G401 (cell line): ENCODE measurements around the gene CHEK1. TPM values are rescaled to one million over a fixed set of nuclear protein-coding genes. Genes with fewer than 3 reads are reported as not detected.
"Not testable (repeated sequence)": the region's sequence is repeated elsewhere in the genome, so short reads cannot be mapped to it uniquely, and the experiment has no call there.

Source experiments
- DNase-seq: peaks from one replicate; pipeline ENCODE4 v3.0.0-alpha.2; 2015; ENCODE audit warnings: low spot score
- in situ Hi-C: cut with HindIII; loops from 2 replicates; pipeline ENCODE4 v1.10.0; 2016; ENCODE audit warnings: low sequenced_read_pairs, mixed read lengths
- total RNA-seq: library from RNA; depleted of rRNA; stranded (reverse); fragments of >200 nt; shearing (Covaris generic); gene quantifications from 2 replicates; pipeline ENCODE4 v1.2.3, GENCODE V29; 2014; rRNA removed

Gene CHEK1
- total RNA-seq, 1 experiment from 2014 or later = 65.3 TPM

DNA sequence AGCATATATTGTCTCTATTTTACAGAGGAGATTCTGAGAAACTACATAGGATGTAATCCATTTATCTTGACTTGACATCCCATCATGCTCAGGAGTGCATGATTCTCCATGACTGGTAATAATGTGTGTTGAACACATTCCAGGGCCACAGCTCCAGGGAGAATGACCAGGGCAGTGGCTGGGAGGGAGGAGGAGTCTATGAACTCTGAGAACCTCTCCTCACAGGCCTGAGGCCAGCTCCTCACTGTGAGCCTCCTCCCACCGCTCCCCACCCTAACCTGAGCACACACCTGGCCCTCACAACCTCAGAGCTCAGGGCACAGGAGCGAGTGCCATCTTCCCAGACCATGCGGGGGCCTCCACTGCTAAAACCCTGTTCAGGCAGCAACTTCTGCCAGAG, 63.7 kb downstream of the CHEK1 start:
- no peak for DNase-seq
- in situ Hi-C loops = no loop called here

DNA sequence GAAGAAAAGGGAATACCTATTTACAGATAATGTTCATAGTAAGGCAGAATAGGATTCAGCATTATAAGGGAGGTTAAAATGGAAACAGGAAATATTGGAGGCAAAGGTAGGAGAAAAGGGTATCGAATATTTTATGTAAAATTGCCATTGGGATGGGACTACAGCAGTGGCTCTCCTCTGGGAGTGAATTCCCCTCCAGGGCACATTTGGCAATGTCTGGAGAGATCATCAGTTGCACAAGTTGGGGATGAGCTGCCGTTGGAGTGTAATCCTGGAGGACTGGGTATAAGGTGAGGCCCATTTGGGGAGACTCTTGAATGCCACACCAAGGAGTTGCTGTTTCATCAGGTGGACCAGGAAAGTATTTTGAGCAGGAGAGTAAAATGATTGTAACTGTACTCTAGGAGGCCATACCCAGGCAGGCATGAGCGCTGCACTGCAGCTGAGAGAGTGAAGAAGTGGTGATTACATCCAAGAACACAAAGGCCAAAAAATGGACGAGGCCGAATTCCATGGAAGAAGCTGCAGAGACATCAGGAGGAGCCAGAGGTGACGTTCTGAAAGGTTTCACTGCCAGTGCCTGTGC, 64.4 kb downstream of the CHEK1 start:
- in situ Hi-C loops = no loop called here

DNA sequence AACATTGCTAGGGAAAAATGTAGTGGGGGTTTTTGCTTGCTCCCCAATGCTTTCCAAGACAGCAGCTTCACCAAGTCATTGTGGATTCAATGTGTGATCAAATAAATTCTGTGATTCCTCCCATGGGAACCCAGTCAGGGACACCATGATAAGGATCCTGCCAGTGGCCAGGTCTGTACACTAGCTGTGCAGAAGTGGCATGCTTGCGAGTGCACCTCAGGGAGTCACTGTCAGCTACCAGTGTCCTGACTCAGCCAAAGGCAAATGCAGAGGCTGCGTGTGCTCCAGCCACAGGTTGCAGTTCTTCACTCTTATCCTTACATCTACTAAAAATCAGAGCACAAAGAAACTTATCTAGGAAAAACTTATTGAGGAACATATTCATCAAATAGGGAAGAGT, 65.0 kb downstream of the CHEK1 start:
- no peak for DNase-seq
- in situ Hi-C loops = no loop called here

More for the DNA sequence above, 64.4 kb downstream of the CHEK1 start:
- DNase-seq = no peak

DNA sequence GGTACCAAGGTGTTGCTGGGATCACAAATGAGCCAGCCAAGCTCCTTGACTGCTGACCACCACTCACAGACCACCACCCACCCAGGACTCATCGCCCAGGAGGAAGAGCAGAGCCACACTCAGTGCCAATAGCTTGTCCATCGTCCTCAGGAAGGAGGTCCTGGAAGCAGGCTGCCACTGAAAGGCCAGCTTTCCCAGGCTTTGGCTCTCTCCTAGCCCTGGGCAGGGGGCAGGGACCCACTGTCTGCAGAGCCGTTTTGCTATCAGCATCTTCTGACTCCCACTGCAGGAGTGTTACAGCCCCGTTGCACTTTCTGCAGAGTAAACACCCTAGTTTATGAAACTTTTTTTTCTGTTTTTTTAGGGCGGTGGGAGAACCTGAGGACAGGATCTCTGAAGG, 67.9 kb downstream of the CHEK1 start:
- in situ Hi-C loops = no loop called here
- no peak for DNase-seq

DNA sequence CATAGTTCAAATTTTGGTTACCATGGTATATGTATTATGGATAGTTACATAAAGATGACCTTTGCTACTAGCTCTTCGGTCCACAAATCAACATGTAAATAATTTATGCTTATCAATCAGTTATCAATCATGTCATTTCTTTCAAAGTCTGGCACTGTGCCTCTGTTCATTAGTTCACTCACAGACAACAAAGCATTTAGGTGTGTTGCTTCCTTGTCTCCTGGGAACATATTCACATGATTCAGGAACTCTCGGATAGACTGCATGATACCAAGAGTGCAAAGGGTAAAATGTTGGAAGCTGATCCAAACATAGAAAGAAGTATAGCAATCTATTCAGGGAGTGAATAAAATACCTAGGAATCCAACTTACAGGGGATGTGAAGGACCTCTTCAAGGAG, 70.0 kb downstream of the CHEK1 start:
- in situ Hi-C loops = no loop called here
- DNase-seq = no peak

DNA sequence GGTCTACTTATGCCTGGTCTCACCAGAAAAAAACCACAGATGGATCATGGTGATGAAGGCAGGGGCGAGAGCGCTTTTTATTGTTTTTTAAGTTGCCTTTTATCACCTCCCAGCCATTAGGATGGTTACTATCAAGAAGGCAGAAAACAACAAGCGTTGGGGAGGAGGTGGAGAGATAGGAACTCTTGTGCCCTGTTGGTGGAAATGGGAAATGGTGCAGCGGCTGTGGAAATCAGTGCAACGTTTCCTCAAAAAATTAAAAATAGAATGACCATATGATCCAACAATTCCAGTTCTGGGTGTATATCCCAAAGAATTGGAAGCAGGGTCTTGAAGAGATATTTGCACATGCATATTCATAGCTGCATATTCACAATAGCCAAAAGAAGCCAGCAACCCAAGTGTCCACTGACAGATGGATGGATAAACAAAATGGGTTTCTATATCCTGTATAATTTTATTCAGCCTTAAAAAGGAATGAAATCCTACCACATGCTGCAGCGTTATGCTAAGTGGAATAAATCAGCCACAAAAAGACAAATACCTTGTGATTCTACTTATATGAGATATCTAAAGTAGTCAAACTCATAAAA, 76.2 kb downstream of the CHEK1 start:
- no peak for DNase-seq
- in situ Hi-C loops = no loop called here

DNA sequence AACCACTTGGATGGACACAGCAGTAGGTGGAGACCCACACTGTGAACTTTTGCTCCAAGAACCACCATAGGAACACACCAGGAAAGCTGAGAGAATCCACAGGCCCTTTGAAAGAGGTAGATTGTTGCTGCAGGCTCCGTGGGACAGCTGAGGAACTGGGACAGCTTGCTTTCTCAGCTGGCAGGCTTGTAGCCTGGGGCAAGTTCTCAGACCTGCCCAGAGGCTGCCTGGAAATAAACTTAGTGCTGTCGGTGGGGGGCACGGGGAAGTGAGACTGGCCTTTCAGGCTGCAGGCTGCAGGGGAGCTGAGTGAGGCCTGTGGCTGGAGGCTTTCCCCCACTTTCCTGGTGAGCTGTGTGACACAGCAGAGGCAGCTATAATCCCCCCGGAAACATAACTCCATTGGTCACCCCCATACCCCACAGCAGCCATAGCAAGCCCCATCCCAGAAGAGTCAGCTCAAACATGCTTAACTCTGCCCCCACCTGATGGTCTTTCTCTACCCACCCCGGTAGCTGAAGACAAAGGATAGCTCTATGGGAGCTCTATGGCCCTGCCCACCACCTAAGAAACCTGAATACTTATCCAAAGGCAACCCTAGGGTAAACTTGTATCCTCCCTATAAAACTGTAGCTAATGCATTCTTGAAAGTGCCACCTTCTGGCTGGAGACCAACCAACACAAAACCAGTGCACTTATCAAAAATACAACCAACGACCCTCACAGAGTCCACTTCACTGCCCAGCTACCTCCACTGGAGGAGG, 77.1 kb downstream of the CHEK1 start:
- no peak for DNase-seq

DNA sequence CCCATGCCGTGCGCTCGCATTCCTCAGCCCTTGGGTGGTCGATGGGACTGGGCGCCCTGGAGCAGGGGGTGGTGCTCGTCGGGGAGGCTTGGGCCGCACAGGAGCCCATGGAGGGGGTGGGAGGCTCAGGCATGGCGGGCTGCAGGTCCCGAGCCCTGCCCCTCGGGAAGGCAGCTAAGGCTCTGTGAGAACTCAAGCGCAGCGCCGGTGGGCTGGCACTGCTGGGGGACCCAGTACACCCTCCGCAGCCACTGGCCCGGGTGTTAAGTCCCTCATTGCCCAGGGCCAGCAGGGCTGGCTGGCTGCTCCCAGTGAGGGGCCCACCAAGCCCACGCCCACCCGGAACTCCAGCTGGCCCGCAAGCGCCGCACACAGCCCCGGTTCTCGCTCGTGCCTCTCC, 79.7 kb downstream of the CHEK1 start:
- in situ Hi-C loops, DNase-seq: not testable (repeated sequence)

More for the DNA sequence above, 77.1 kb downstream of the CHEK1 start:
- in situ Hi-C loops = no loop called here

DNA sequence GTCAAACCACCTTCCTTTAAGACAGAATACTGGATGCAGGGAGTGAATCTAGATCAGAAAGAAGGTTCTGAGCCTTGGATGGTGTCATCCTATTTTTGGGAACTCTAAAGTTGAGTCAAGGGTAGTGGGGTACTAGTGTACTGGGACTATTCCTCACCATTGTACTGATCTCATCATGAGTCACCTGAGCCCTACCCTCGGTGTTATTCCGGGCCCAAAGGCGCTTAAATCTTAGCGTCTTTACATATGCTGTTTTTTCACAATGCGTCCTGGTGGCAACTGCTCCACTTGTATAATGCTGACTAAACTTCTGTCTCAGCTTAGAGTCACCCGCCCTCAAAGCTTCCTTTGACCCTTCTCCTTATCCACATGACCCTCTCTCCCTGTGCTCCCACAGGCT, 95.8 kb downstream of the CHEK1 start:
- no peak for DNase-seq
- in situ Hi-C loops = no loop called here

DNA sequence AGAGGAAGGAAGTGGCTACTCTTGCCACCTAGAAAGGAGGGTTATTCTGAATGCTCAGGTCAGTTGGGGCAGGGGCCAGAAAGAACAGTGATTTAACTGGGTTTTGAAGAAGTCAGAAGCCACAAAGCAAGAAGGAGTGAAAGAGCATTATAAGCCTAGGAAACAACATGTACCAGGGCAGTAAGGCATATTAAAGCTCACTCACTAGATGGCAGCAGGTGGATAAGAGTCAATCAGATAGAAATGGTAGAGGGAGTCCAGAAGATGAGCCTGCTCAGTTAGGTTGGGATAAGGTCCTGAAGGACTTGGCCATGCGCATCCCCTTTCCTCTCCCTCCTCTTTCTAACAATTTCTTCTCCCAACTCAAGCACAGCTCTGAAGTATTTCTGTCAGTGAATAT, 99.2 kb downstream of the CHEK1 start:
- no peak for DNase-seq
- in situ Hi-C loops = no loop called here

Other genes starting within 250 kb of the CHEK1 start
- 7.1 and 12.4 TPM in 2 replicates for gene FEZ1, start 128.9 kb upstream of the CHEK1 start, total RNA-seq
- gene EI24, start 55.7 kb upstream of the CHEK1 start, total RNA-seq = 49.4 and 50.5 TPM in 2 replicates
- gene STT3A, start 32.3 kb upstream of the CHEK1 start, total RNA-seq = 44.1 and 87.2 TPM in 2 replicates
- not detected in 2 replicates for gene ACRV1, start 55.7 kb downstream of the CHEK1 start, total RNA-seq
- gene PATE1, start 121.1 kb downstream of the CHEK1 start, total RNA-seq = not detected in 2 replicates
- gene PATE2, start 153.7 kb downstream of the CHEK1 start, total RNA-seq = not detected in 2 replicates
- gene PATE3, start 163.0 kb downstream of the CHEK1 start, total RNA-seq = not detected in 2 replicates
- gene PATE4, start 208.2 kb downstream of the CHEK1 start, total RNA-seq = not detected in 2 replicates